GM19324 (cell line): Measurements from ENCODE around the gene AZU1.
"Not testable (repeated sequence)": the region's sequence is repeated elsewhere in the genome, so short reads cannot be mapped to it uniquely, and the experiment has no call there.

Experiments used
- ATAC-seq: cut with Tn5 transposase; IDR thresholded peaks from one replicate; pipeline ENCODE4 v1.9.1; 2021; ENCODE audit warnings: mild to moderate bottlenecking, moderate library complexity; ENCODE audit not compliant: unreplicated experiment, low FRiP score

The AZU1 gene

DNA sequence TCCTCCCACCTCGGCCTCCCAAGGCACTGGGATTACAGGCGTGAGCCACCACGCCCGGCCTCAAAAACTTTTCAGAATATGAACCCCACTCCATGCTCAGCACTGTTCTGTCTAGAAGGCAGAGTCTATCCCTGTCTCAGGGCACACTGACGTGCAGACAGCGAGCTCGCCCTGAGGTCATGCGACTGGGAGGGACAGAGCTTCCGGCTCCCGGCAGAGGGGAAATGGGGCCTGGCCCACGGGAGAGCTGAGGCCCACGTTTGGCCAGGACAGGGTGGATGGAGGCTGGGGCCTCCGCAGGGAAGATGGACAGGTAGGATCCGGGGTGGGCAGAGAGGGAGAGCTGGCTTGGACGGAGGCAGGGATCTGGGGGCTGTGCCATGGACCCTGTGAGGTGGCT is 2.8 kb upstream of the AZU1 start:
- no peak for ATAC-seq

DNA sequence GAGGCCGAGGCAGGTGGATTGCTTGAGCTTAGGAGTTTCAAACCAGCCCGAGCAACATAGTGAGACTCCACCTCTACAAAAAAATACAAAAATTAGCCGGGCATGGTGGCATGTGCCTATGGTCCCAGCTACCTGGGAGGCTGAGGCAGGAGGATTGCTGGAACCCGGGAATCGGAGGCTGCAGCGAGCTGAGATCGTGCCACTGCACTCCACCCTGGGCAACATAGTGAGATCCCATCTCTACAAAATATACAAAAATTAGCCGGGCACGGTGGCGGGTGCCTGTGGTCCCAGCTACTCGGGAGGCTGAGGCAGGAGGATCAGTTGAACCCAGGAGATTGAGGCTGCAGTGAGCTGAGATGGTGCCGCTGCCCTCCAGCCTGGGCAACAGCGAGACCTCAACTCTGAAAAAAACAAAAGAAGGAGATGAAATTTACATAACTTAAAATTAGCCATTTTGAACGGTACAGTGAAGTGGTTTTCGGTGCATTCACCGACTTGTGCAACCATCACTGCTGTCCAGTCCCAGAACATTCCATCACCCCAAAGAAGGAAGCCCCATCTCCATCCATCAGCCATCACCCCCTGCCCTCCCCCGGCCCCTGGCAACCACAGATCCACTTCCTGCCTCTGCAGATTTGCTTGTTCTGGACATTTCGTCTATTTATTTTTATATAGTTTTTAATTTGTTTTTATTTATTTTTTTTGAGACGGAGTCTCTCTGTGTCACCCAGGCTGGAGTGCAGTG is 1.6 kb upstream of the AZU1 start:
- no peak for ATAC-seq

GRCh38 chr19:827314-827709 is 325 bp upstream of the AZU1 start:
- ATAC-seq: no peak

DNA sequence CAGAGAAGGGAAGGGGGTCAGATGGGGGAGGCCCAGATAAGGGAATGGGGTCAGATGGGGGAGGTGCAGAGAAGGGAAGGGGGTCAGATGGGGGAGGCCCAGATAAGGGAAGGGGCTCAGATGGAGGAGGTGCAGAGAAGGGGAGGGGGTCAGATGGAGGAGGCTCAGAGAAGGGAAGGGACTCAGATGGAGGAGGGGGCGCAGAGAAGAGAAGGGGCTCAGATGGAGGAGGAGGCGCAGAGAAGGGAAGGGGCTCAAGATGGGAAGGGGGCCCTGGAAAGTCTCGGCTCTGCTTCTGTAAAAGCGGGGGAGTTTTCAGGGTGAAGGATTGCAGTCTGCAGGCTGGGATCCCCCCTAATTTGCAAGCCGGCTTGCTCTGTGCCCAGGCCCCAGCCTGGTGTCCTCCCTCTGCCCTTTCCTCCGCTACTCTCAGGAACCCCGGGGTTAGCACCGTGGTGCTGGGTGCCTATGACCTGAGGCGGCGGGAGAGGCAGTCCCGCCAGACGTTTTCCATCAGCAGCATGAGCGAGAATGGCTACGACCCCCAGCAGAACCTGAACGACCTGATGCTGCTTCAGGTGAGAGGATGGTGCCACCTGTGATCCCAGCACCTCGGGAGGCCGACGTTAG is 1.6 kb downstream of the AZU1 start:
- no peak for ATAC-seq

DNA sequence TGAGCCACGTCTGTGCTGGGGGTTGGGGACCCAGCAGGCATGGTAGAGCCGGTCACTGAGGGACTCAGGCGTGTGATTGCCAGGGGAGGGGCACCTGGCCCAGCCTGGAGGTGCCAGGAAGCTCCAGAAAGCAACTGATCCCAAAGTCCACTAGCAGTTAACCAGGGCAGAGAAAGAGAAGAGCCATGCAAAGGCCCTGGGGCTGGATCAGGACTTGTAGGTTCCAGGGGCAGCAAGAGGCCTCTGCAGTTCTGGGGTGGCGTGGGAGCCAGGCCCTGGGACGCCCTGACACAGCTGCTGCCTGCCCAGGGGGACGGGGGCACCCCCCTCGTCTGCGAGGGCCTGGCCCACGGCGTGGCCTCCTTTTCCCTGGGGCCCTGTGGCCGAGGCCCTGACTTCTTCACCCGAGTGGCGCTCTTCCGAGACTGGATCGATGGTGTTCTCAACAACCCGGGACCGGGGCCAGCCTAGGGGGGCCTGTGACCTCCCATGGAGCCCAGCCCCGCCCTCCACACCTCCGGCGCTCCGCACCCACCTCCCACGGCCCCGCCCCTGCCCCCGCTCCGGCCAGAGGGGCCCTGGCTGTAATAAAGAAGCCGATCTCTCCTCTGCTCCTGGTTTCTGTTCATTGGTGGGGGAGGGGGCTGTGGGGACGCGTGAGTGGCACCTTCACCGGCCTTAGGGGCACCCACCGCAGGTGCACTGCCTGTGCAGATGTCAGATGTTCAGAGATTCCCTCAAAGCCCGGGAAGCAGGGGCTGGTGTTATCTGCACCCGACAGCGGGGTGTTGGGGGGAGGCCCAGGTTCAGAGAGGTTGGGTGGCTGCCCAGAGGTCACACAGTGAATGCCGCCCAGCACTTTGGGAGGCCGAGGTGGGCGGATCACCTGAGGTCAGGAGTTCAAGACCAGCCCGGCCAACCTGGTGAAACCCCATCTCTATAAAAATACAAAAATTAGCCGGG is 4.1 kb downstream of the AZU1 start:
- ATAC-seq: no peak

- ATAC-seq: no peak
Observed at GRCh38 chr19:834216-834615, 6.6 kb downstream of the AZU1 start.

GRCh38 chr19:835210-835810 is 7.7 kb downstream of the AZU1 start:
- no peak for ATAC-seq

- no peak for ATAC-seq
Observed at GRCh38 chr19:840519-841206, 13.0 kb downstream of the AZU1 start, which contains the start of gene PRTN3. TSS of gene PRTN3 (plus strand) at chr19:840999. CDS start at chr19:841009, 10 bp downstream.

- not testable (repeated sequence) for ATAC-seq
Observed at GRCh38 chr19:842802-843179, 15.2 kb downstream of the AZU1 start.

DNA sequence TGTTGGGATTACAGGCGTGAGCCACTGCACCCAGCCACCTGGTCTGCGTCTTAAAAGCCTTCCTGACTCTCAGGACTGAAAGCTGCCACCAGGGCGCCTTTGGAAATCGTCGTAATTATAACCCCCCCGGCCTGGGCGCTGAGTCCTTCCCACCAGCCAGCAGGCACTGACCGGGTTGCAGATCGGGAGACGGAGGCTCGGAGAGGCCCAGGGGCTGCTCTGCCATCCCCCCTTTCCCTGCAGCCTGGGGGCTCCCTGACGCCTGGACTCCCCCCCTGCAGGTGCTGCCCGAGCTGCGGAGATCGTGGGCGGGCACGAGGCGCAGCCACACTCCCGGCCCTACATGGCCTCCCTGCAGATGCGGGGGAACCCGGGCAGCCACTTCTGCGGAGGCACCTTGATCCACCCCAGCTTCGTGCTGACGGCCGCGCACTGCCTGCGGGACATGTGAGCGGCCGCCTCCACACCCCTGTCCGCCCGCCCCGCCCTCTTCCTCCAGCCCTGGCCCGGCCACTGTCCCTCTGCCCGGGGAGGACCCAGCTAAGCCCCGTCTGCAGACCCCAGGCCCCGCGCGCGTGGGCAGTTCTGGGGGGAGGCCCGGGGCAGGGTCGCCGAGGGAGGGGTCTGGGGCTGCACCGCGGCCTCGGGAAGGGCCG is 15.7 kb downstream of the AZU1 start:
- ATAC-seq: no peak

DNA sequence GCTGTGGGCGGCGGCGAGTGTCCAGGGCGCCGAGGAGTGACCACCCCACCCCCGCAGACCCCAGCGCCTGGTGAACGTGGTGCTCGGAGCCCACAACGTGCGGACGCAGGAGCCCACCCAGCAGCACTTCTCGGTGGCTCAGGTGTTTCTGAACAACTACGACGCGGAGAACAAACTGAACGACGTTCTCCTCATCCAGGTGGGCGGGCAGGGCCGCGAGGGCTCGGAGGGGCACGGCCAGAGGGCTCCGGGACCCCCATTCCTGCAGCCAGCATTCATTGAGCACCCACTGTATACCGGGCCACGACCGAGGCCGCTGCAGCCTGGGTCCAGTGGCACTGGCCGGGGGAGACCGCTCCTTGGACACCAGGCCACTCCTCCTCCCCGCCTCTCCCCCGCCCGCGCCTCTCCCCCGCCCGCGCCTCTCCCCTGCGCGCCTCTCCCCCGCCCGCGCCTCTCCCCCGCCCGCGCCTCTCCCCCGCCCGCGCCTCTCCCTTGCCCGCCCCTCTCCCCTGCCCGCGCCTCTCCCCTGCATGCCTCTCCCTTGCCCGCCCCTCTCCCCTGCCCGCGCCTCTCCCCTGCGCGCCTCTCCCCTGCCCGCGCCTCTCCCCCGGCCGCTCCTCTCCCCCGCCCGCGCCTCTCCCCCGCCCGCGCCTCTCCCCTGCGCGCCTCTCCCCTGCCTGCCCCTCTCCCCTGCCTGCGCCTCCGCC is 16.4 kb downstream of the AZU1 start:
- ATAC-seq: no peak

GRCh38 chr19:844546-844971 is 16.9 kb downstream of the AZU1 start:
- no peak for ATAC-seq

GRCh38 chr19:845707-846521 is 18.3 kb downstream of the AZU1 start:
- no peak for ATAC-seq

DNA sequence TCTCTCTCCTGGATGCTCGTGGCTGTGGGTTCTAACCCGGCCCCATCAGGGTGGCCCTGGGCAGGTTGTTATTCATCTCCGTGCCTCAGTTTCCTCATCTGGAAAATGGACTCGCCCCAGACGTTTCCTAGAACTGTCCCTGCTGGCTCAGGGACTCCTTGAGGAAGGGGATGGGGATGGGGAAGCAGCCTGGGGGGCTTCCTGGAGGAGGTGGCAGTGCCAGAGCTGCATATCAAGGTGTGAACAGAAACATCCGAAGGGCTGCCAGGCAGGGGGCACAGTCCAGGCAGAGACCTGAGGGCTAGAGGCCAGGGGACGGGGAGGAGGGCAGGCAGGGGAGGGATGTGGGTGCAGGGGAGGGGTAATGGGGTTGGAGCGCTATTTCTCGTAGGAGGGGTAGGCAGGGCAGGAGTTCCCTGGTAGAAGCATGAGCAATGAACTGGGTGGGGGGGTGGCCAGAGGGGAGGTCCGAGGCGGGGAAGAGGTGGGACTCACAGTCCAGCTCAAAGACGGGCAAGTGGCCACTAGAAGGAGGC is 20.8 kb downstream of the AZU1 start:
- ATAC-seq: no peak

GRCh38 chr19:849195-849594 is 21.6 kb downstream of the AZU1 start:
- not testable (repeated sequence) for ATAC-seq

GRCh38 chr19:850221-850978 is 22.8 kb downstream of the AZU1 start:
- no peak for ATAC-seq

- ATAC-seq: no peak
Observed at GRCh38 chr19:850979-851335, 23.3 kb downstream of the AZU1 start.
